CD4-positive, alpha-beta T cell treated with Interleukin-6 at 100 ng/mL for 8 hours (primary cell): ENCODE measurements around the gene SERPINA4.

ENCODE experiments used
- DNase-seq: peaks from one replicate; pipeline ENCODE4 v3.0.0-alpha.2; 2020; ENCODE audit warnings: mixed read lengths, low spot score

SERPINA4 gene

DNA sequence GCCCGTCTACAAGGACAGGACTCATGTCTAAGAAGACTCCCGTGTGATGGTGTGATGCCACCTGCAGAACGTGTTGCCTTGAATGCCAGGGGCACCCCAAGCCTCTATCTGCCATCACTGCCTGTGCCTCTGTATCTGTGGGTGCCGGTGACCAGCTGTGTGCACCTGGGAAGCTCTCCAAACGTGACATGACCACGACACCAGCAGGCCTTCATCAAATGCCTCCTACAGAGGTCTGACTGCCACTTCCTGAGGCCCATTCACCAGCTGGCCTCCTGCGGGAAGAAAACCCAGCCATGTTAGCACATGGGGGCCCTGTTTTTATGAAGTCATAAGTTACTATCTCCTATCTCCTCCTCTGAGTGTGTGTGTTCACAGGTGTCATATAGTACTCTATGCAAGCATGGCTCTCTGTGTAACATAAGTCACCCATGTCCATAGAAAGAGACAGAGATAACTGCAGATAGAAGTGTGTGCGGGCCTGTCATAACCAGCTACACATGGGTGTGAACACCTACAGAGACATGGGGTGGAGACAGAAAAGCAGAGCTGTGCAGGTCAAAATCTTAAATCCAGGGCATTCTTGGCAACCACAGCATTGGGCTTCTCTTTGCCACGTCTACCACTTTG is 18.3 kb upstream of the SERPINA4 start:
- DNase-seq, result no peak

DNA sequence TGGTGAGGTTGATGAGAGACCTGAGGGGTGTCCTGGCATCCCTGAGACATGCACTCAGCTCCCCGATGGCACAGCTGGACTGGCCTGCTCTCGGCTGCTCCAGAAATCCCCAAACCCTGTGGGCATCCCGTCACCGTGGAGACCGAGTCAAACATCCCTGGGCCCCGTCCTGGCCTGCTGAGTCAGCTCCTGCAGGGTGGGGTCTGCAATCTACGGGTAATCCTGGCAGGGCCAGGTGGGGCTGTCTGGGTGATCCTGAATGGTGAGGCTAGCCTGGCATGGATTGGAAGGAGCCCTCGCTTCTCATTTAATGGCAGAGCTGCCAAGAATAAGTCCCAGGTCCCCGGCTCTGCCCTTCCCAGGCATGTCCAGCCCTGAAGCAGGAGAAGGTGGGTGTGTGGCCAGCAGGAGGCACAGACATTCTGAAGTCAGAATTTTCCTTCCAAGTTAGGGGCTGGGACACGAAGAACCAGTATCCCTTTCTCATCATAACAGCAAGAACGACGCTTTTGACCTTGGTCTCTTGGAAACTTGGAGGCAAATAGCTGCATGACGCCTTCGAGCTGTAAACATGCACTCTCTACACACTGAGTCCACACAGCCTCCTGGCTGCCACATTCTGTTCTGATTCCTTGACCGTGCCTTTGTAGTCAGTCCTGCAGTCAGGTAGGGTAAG is 17.7 kb upstream of the SERPINA4 start:
- DNase-seq, result no peak

- no peak for DNase-seq
Observed at GRCh38 chr14:94544726-94545125, 16.5 kb upstream of the SERPINA4 start.

GRCh38 chr14:94545131-94545841 is 16.0 kb upstream of the SERPINA4 start:
- no peak for DNase-seq

DNA sequence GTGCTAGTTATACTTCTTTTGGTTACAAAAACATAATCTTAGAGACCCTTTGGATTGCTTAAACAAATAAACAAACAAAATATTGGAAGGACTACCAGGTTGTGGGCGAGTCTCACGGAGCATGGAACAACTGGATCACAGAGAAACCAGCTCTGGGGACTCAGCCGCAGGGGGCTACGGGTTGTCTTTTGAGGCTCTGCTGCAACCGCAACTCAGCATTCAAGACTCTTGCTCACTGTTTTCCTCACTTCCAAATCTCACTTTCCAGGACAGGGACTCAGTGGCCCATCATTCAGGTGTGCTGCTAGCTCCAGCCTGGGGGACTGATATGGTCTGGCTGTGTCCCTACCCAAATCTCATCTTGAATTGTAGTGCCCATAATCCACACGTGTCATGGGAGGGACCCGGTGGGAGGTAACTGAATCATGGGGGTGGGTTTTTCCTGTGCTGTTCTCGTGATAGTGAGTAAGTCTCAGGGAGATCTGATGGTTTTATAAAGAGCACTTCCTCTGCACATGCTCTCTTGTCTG is 14.0 kb upstream of the SERPINA4 start:
- DNase-seq, result no peak

- no peak for DNase-seq
Observed at GRCh38 chr14:94547726-94548125, 13.5 kb upstream of the SERPINA4 start.

GRCh38 chr14:94548131-94548998 is 12.9 kb upstream of the SERPINA4 start:
- no peak for DNase-seq

DNA sequence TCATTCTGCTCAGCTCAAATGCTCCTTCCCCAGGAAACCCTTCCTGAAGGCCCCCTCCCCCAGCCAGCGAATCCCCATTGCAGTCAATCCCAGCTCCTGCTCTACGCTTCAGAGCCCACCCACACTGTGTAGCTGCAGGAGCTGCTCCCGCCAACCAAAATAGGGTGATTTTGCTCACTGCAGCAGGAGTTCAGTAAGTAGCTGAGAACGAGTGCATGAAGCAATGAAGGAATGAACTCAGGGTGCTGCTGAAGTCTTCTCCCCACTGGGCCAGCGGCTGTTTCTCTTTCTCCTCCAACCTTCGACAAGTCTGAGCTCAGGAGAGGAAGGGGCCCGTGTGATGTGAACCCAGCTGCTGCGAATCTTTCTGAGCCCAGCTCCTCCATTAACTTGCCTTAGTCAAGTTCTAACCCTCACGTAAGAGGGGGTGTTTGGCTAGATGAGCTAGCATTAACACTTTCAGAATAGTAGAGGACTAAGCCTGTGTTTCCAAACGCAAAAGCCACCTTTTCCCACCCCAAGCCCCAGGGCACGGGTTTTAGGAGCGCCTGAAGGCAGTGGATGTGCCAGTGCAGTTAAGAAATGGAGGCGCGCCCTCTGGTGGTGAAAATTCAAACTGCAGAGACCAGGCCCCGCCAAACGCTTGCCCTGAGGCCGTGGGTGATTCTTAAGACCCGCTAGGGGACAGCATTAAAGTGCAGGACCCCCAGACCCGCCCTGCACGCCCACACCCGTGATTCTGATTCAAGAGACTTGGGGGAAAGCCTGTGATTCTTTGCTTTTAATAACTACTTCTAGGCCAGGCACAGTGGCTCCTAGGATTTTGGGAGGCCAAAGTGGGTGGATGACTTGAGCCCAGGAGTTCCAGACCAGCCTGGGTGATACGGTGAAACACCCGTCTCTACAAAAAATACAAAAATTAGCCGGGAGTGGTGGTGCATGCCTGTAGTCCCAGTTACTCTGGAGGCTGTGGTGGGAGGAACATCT is 11.9 kb upstream of the SERPINA4 start:
- DNase-seq, result peak; percentile 8

- no peak for DNase-seq
Observed at GRCh38 chr14:94550041-94550440, 11.2 kb upstream of the SERPINA4 start.

DNA sequence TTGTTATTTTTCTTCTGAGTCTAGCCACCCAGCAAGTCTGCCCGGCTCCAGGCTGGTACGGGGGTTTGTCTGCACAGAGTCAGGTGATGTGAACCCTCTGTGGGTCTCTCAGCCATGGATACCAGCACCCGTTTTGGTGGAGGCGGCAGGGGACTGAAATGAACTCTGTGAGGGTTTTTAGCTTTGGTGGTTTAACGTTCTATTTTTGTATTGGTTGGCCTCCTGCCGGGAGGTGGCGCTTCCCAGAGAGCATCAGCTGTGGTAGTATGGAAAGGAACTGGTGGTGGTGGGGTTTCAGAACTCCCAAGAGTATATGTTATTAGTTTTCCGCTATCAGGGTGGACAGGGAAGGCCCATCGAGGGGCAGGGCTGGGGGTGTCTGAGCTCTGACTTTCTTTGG is 5.3 kb upstream of the SERPINA4 start:
- no peak for DNase-seq

DNA sequence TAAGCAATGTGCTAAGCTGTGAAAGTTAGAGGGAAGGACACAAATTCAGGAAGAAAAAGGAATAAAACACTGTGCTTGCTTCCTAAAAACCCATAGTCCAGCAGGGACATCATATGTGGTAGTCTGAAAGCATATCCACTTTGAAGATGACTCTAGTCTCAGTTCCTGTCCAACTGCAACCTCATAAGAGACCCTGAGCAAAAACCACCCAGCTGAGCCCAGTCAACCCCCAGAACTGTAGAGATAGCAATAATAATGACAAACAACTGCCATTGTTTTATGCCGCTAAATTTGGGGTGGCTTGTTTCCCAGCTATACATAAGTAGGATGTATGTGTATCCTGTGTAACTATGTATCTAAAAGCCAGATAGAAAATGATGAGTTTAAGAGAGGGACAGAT is 3.9 kb upstream of the SERPINA4 start:
- DNase-seq, result no peak

GRCh38 chr14:94558842-94559241 is 2.4 kb upstream of the SERPINA4 start:
- no peak for DNase-seq

GRCh38 chr14:94559638-94560290 is 1.5 kb upstream of the SERPINA4 start:
- DNase-seq, result no peak

- no peak for DNase-seq
Observed at GRCh38 chr14:94560291-94560665, 964 bp upstream of the SERPINA4 start.

DNA sequence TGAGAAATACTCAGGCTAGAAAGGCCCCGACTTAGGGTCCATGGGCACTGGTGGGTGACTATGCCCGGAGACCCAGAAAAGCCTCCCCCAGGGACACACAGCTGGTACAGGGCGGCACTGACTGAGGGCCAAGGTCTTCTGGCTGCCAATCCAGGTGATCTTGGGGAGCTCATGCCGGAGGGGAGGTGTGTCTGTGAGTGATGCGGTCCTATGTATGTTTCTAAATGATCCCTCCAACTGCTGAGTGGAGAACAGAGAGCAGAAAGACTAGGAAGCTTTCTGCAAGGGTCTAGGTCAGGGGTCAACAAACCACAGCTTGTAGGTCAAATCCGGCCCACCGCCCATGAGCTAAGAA is 391 bp downstream of the SERPINA4 start:
- no peak for DNase-seq

DNA sequence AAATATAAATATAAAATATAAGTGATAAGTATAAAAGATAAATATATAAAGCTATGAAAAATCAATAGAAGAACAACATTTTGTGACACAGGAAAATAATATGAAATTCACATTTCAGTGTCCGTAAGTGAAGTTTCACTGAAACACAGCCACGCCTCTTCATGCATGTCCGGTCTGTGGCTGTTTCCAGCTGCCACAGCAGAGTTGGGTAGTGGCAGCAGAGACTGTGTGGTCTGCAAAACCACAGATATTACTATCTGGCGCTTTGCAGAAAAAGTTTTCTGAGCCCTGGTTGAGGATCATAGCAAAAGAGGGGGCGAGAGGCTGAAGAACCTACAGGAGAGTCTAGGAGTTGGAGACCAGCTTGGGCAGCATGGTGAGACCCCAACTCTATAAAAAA is 780 bp downstream of the SERPINA4 start:
- no peak for DNase-seq

GRCh38 chr14:94562941-94563883 is 2.0 kb downstream of the SERPINA4 start:
- no peak for DNase-seq

DNA sequence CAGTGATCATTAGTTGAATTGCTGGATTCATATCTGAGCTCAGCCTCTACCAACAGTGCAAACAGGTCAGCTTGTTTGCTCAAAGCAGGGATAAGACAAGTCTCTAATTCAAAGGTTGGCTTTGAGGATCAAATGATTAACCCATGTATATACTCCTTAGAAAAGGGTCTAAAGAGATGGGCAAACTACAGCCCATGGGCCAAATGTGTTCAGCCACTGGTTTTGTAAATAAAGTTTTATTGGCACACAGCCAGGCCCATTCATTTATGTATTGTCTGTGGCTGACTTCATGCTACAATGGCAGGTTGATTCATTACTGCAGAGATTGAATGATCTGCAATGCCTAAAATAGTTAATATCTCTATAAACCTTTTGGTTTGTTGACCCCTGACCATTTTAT is 3.1 kb downstream of the SERPINA4 start:
- DNase-seq, result no peak

DNA sequence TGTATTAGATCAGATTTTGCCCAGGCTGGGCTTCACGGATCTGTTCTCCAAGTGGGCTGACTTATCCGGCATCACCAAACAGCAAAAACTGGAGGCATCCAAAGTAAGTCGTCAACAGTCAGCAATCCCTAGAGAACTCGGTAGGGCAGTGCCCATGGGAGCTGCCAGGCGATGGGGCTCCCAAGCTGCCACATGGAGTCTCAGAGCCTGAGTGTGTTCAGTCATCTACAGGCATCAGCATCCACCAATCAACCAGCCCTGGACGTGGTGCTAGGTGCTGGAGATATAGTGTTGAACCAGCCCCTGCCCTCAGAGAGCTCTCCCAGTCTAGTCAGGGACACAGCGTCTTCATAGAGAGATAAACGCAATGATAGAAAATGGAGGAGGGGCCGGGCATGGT is 6.9 kb downstream of the SERPINA4 start:
- DNase-seq, result no peak
